ENCODE measurements around the gene FXYD6.

The FXYD6 gene

GRCh38 chr11:117863383-117863782 is 13.1 kb downstream of the FXYD6 start:
- CTCF ChIA-PET: interaction anchor here (1.0 kb wide), 1 partner anchor 88 kb away, joined by 3 read pairs; no protein-coding TSS in a partner anchor
- no peaks in the 10 kb centered on the region for H3K36me3 Mint-ChIP-seq
- H3K9me3 Mint-ChIP-seq: no peaks in the 10 kb centered on the region
- peaks cover 27% of the 10 kb centered on the region for H3K27me3 Mint-ChIP-seq
- no peak overlapping the region for H3K27ac Mint-ChIP-seq
- H3K4me3 Mint-ChIP-seq: no peak overlapping the region
- peaks cover 2% of the 10 kb centered on the region for H3K4me1 Mint-ChIP-seq
- no peak for DNase-seq

DNA sequence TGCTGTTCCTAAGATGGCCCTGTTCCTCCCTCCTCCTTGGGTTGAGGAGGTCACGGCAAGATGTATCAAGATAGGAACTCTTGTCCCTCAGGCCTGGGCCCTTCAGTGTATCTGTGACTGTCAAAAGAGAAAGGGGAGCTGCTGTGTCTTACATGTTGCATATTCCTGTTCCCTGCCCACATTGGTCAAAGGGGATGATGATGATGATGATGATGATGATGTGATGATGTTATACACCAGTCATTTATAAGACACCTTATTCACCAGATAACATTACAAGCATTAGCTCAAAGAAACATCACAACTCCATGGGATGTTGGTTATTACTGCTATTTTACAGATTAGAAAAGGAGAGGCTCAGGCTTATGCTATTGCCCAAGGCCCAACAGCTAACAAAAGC is 13.7 kb downstream of the FXYD6 start:
- peaks cover 2% of the 10 kb centered on the region for H3K4me1 Mint-ChIP-seq
- H3K27me3 Mint-ChIP-seq: peaks cover 27% of the 10 kb centered on the region
- H3K4me3 Mint-ChIP-seq: no peak overlapping the region
- CTCF ChIA-PET: interaction anchor here (1.5 to 3.3 kb wide), 2 partner anchors 84 to 191 kb away, joined by 3 to 12 read pairs; no protein-coding TSS in a partner anchor
- H3K27ac Mint-ChIP-seq: no peak overlapping the region
- no peaks in the 10 kb centered on the region for H3K9me3 Mint-ChIP-seq
- no peaks in the 10 kb centered on the region for H3K36me3 Mint-ChIP-seq
- DNase-seq: no peak

DNA sequence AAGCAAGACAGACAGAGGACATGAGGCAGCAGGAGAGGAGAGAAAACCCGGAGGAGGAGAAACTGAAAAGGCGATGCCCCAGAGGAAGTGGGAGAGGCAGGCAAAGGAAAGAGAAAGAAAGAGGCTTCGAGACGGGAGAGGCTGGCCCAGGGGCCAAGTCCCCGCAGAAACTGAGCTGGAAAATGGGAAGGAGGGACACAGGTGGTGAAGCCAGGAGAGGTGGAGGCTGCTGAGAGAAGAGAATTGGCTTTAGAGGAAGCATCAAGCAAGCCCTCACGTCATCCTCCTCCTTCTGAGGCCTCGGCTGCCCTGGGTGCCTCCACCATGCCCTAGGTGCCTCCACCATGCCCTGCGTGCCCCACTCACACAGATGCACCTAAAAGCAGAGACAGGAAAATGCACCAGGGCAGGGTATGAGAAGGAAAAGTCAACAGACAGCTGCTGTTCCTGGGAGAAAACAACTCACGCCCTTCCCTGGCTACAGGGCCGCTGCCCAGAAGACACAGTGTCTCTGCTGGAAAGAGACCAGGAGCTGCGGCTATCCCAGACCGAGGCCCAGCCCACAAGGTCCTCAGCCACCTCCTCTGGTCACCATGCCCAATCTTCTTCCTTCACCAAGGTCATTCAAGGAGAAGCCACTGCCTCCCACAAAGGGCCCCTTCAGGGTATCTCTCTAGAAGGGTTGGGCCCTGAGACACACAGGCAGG is 14.3 kb downstream of the FXYD6 start:
- CTCF ChIA-PET: interaction anchor here (1.5 to 3.3 kb wide), 2 partner anchors 85 to 191 kb away, joined by 3 to 12 read pairs; no protein-coding TSS in a partner anchor
- H3K4me1 Mint-ChIP-seq: peaks cover 2% of the 10 kb centered on the region
- no peak for DNase-seq
- no peaks in the 10 kb centered on the region for H3K36me3 Mint-ChIP-seq
- H3K9me3 Mint-ChIP-seq: no peaks in the 10 kb centered on the region
- H3K4me3 Mint-ChIP-seq: no peak overlapping the region
- peaks cover 29% of the 10 kb centered on the region for H3K27me3 Mint-ChIP-seq
- no peak overlapping the region for H3K27ac Mint-ChIP-seq

GRCh38 chr11:117861151-117862018 is 15.1 kb downstream of the FXYD6 start:
- no peak for DNase-seq
- H3K27ac Mint-ChIP-seq: no peak overlapping the region
- H3K27me3 Mint-ChIP-seq: peaks cover 31% of the 10 kb centered on the region
- no peaks in the 10 kb centered on the region for H3K9me3 Mint-ChIP-seq
- H3K4me1 Mint-ChIP-seq: peaks cover 2% of the 10 kb centered on the region
- H3K4me3 Mint-ChIP-seq: no peak overlapping the region
- no peaks in the 10 kb centered on the region for H3K36me3 Mint-ChIP-seq
- CTCF ChIA-PET: interaction anchor here (1.0 to 3.3 kb wide), 4 partner anchors 54 to 192 kb away, joined by 3 to 12 read pairs (median 4); no protein-coding TSS in a partner anchor

DNA sequence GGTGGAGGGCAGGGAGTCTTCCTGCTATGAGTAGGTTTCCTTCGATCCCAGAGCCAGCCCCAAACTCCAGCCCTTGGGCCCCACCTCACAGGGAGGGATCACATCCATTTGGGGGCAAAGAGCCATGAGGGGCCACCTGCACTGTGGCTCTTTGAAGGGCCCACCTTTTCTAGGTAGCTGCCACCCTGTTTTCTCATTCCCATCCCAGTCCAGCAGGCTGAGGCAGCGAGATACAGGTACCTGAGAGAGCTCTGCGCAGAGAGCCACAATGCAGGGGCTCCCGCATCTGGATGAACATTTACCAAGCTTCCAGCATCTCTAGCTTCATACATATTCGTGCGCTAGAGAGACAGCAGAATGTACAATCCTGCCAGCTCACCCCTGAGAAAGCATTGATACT is 16.3 kb downstream of the FXYD6 start:
- no peak overlapping the region for H3K27ac Mint-ChIP-seq
- peaks cover 2% of the 10 kb centered on the region for H3K4me1 Mint-ChIP-seq
- DNase-seq: no peak
- H3K4me3 Mint-ChIP-seq: no peak overlapping the region
- no peaks in the 10 kb centered on the region for H3K36me3 Mint-ChIP-seq
- no peaks in the 10 kb centered on the region for H3K9me3 Mint-ChIP-seq
- peaks cover 41% of the 10 kb centered on the region for H3K27me3 Mint-ChIP-seq
- CTCF ChIA-PET: interaction anchor here (1.0 to 3.3 kb wide), 3 partner anchors 53 to 193 kb away, joined by 3 to 12 read pairs (median 4); no protein-coding TSS in a partner anchor

DNA sequence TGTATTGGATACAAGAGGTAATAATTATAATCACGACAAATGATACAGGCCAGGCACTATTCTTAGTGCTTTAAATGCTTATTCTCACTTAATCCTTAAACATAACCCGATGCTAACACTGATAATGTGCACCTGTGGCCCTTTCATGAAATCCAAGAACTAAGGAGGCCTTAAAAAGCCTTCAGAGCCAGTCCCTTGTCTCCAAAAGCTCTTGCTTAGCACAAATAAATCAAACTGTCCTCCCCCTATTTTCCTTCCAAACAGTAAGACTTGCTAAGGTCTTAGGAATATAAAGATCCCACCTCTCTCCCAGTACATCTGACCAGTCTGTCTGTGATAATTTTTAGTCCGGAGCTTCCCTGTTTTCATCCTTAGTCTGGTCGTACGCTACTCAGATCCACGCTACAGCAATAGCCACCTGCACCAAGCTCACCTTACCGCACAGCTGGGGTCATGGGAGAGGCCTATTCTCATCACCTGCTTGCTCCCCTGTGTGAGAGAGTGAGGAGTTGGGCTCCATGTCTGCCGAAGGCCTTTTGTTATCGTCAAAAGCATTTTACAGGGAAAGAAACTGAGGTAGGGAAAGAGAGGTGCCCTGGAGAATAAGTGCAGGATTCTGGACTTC is 16.9 kb downstream of the FXYD6 start:
- DNase-seq: no peak
- Mint-ChIP-seq H3K27me3 (peaks cover 43% of the 10 kb centered on the region), H3K4me1 (peaks cover 2% of the 10 kb centered on the region), H3K27ac (no peak overlapping the region), H3K4me3 (no peak overlapping the region), H3K36me3 (no peaks in the 10 kb centered on the region), H3K9me3 (no peaks in the 10 kb centered on the region)
- CTCF ChIA-PET: interaction anchor here (3.3 kb wide), 1 partner anchor 87 kb away, joined by 12 read pairs; no protein-coding TSS in a partner anchor

DNA sequence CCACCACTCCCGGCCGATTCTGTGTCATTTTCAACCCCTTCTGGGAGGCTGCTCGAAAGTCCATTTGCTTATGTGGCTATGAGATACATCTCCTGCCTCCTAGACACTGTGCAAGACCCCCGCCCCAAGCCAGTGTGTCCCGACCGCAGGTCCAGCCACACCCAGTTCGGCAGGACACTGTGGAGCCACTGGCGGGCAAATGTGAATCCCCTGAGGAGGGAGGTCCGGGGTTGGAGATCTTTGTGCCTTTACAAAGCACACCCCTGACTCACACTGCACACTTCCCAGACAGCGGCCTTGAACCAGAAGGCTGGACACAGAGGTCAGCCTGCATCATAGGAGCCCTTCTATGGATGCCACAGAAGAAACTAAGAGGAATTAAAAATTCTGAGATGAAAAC is 17.4 kb downstream of the FXYD6 start:
- no peak for DNase-seq

GRCh38 chr11:117857734-117858414 is 18.6 kb downstream of the FXYD6 start:
- DNase-seq: peak; percentile 12
- peaks cover 55% of the 10 kb centered on the region for H3K27me3 Mint-ChIP-seq
- no peak overlapping the region for H3K27ac Mint-ChIP-seq
- no peak overlapping the region for H3K4me3 Mint-ChIP-seq
- peaks cover 2% of the 10 kb centered on the region for H3K4me1 Mint-ChIP-seq
- no peaks in the 10 kb centered on the region for H3K36me3 Mint-ChIP-seq
- peaks cover 2% of the 10 kb centered on the region for H3K9me3 Mint-ChIP-seq
- CTCF ChIA-PET: no interaction called here

More for the DNA sequence above, 17.4 kb downstream of the FXYD6 start:
- H3K36me3 Mint-ChIP-seq: no peaks in the 10 kb centered on the region
- H3K27ac Mint-ChIP-seq: no peak overlapping the region
- CTCF ChIA-PET: no interaction called here
- H3K4me1 Mint-ChIP-seq: peaks cover 2% of the 10 kb centered on the region
- no peak overlapping the region for H3K4me3 Mint-ChIP-seq
- H3K27me3 Mint-ChIP-seq: peaks cover 48% of the 10 kb centered on the region
- no peaks in the 10 kb centered on the region for H3K9me3 Mint-ChIP-seq

DNA sequence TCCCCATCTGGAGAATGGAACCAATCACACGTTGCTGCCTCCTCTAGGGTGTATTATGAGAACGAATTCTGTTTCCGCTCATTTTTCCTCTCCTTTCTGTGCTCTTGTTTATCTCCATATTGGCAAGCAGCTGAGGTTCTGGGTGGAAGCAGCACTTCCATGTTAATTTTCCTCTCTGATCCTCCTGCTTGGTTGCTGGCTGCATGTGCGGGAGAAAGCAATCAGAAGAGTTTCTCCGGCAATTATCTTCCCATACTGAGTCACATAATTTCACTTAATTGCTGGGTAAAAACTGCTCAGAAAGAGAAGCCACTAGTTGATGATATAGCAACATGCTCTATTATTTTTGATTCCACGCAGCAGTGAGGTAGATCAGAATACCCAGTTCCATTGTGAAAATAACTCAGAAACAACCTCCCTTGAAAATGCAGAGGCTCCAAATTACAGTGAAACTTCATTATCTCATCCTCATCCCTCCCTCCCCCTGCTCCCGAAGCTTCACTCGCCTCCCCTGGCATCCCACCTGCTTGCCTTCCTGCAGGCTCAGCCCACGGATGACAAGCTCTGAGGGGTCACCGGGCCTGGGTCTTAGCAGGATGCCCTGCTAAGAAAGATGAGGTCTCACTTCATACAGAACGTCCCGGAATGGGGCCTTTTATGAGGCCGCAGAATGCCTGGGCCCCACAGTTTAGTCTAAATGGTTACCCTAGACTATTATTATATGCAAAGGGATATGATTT is 20.4 kb downstream of the FXYD6 start:
- H3K4me3 Mint-ChIP-seq: no peak overlapping the region
- H3K27me3 Mint-ChIP-seq: peaks cover 59% of the 10 kb centered on the region
- CTCF ChIA-PET: no interaction called here
- peaks cover 2% of the 10 kb centered on the region for H3K9me3 Mint-ChIP-seq
- no peak for DNase-seq
- no peaks in the 10 kb centered on the region for H3K4me1 Mint-ChIP-seq
- H3K36me3 Mint-ChIP-seq: no peaks in the 10 kb centered on the region
- H3K27ac Mint-ChIP-seq: no peak overlapping the region

- peaks cover 2% of the 10 kb centered on the region for H3K9me3 Mint-ChIP-seq
- H3K36me3 Mint-ChIP-seq: no peaks in the 10 kb centered on the region
- CTCF ChIA-PET: interaction anchor here (0.7 to 2.1 kb wide), 2 partner anchors 11 to 48 kb away, joined by 3 to 7 read pairs; no protein-coding TSS in a partner anchor
- H3K4me1 Mint-ChIP-seq: no peaks in the 10 kb centered on the region
- no peak overlapping the region for H3K27ac Mint-ChIP-seq
- DNase-seq: no peak
- H3K27me3 Mint-ChIP-seq: peaks cover 61% of the 10 kb centered on the region
- no peak overlapping the region for H3K4me3 Mint-ChIP-seq
These were observed 21.1 kb downstream of the FXYD6 start for GRCh38 chr11:117855186-117855845.

DNA sequence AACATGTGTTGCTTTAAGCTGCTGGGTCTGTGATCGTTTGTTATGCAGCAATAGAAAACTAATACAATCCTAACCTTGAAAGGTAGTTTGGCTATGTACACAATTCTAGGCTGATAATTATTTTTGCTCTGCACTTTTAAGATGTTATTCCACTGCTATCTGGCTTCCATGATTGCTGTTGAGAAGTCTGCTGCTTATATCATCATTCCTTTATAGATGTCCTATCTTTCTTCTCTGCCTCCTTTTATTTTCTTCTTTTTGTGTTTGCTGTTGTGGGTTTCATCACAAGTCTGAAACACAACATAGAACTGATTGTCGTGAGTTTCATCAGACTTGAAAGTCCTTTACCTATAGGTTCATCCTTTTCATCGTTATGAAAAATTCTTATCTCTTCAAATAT is 24.1 kb downstream of the FXYD6 start:
- peaks cover 3% of the 10 kb centered on the region for H3K4me1 Mint-ChIP-seq
- H3K27ac Mint-ChIP-seq: no peak overlapping the region
- peaks cover 2% of the 10 kb centered on the region for H3K9me3 Mint-ChIP-seq
- no peak for DNase-seq
- no peaks in the 10 kb centered on the region for H3K36me3 Mint-ChIP-seq
- H3K4me3 Mint-ChIP-seq: no peak overlapping the region
- peaks cover 58% of the 10 kb centered on the region for H3K27me3 Mint-ChIP-seq
- CTCF ChIA-PET: no interaction called here

DNA sequence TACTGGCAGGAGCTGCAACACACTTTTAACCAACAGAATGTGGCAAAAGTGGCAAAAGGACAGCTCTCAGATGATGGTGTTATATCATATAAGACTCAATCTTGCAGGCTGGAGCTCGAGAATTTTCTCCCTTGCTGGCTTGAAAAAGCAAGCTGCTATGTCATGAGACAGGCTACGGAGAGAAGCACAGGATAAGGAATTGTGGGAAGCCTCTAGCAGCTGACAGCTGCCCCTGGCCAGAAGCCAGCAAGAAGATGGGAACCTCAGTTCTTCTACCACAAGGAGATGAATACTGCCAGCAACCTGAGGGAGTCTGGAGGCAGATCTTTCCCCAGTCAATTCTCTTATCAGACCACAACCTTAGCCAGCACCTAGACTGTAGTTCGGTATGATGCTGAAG is 24.6 kb downstream of the FXYD6 start:
- Mint-ChIP-seq H3K27me3 (peaks cover 54% of the 10 kb centered on the region), H3K36me3 (no peaks in the 10 kb centered on the region), H3K4me1 (peaks cover 3% of the 10 kb centered on the region), H3K4me3 (no peak overlapping the region), H3K27ac (no peak overlapping the region), H3K9me3 (peaks cover 2% of the 10 kb centered on the region)
- DNase-seq: no peak
- CTCF ChIA-PET: interaction anchor here (0.7 kb wide), 1 partner anchor 95 kb away, joined by 4 read pairs; no protein-coding TSS in a partner anchor

DNA sequence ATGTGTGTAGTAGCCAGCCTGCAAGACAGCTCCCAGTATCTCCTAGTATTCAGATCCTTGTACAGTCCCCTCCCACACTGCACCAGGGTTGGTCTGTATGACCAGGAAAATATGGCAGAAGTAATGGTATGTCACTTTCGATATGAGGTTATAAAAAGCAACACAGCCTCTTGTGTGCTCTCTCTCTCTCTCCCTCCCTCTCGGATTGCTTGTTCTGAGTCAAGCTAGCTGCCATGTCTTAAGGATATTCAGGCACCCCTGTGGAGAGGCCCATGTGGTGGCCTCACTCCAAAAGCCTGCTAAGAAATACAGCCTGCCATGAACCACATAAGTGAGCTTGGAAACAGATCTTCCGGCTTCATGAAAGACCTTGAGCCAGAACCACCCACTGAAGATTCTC is 25.4 kb downstream of the FXYD6 start:
- DNase-seq: no peak
- Mint-ChIP-seq H3K27ac (no peak overlapping the region), H3K27me3 (peaks cover 52% of the 10 kb centered on the region)

More for the DNA sequence above, 25.4 kb downstream of the FXYD6 start:
- Mint-ChIP-seq H3K4me1 (peaks cover 3% of the 10 kb centered on the region), H3K36me3 (no peaks in the 10 kb centered on the region), H3K4me3 (no peak overlapping the region), H3K9me3 (peaks cover 2% of the 10 kb centered on the region)
- CTCF ChIA-PET: interaction anchor here (0.7 kb wide), 1 partner anchor 96 kb away, joined by 4 read pairs; no protein-coding TSS in a partner anchor

All from activated naive CD4-positive, alpha-beta T cell treated with anti-CD3 and anti-CD28 coated beads, Interleukin-2, amount 10 ng/mL, durations not matched to agents 7 days and 5 days (primary cell).